ENCODE measurements around the gene NDFIP2. TPM values are rescaled to one million over a fixed set of nuclear protein-coding genes. Genes with fewer than 3 reads are reported as not detected.

NDFIP2 gene
- polyA plus RNA-seq, 1 of the 3 experiments (the other 2 are of a cell fraction), result 21.4 TPM

DNA sequence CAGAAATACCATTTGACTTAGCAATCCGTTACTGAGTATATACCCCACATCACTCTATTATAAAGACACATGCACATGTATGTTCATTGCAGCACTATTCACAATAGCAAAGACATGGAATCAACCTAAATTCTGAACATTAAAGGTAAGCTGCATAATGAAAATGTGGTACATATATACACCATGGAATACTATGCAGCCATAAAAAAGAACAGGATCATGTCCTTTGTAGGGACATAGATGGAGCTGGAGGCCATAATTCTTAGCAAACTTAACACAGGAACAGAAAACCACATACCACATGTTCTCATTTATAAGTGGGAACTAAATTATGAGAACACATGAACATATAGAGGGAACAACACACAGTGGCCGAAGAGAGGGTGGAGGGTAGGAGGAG, 85.2 kb downstream of the NDFIP2 start:
- Histone ChIP-seq H4K20me1 (ENCODE audit: insufficient read depth) (no peaks in the 10 kb centered on the region), H3K9ac (no peak overlapping the region), H3F3A (replicated peaks; ENCODE audit: insufficient read depth) (no peaks in the 10 kb centered on the region), H2AFZ (ENCODE audit: low read depth) (no peak overlapping the region), H3K27me3 (ENCODE audit: insufficient read depth) (no peaks in the 10 kb centered on the region), H3K36me3 (replicated peaks in 1 of 2; ENCODE audit: control insufficient read depth in 1 of 2, insufficient read depth in 2 of 2, low read length in 1 of 2) (no peaks in the 10 kb centered on the region), H3K4me1 (ENCODE audit: control insufficient read depth in 1 of 2, insufficient read depth in 2 of 2, low read depth in 1 of 2, low read length in 1 of 2) (no peaks in the 10 kb centered on the region), H3K27ac (ENCODE audit: low read depth in 2 of 2, low read length in 1 of 2) (no peak overlapping the region), H3K4me2 (no peak overlapping the region), H3K9me2 (no peaks in the 10 kb centered on the region), H3K4me3 (ENCODE audit: low read depth in 2 of 2, low read length in 1 of 2) (no peak overlapping the region), H3K9me3 (no peaks in the 10 kb centered on the region; the same call in 1 of the 2 replicates), H3K79me2 (ENCODE audit: insufficient read depth) (no peaks in the 10 kb centered on the region)
- DNase-seq, result no peak
- TF ChIP-seq, protein P1, sequence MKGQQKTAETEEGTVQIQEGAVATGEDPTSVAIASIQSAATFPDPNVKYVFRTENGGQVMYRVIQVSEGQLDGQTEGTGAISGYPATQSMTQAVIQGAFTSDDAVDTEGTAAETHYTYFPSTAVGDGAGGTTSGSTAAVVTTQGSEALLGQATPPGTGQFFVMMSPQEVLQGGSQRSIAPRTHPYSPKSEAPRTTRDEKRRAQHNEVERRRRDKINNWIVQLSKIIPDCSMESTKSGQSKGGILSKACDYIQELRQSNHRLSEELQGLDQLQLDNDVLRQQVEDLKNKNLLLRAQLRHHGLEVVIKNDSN (IDR thresholded peaks at IDR 0.05; ENCODE audit: borderline replicate concordance, low read depth), result no peak
- TF ChIP-seq RAD21 (IDR thresholded peaks at IDR 0.05; ENCODE audit: low read length), result no peak
- ChIA-PET POLR2A (no interaction called here), CTCF (interaction anchor here (0.8 kb wide), 1 partner anchor 14 kb away, joined by 3 read pairs; no protein-coding TSS in a partner anchor)
- 96% methylated on average over 2 of the region's 2 CpGs for WGBS (ENCODE audit: low lambda C conversion rate)

DNA sequence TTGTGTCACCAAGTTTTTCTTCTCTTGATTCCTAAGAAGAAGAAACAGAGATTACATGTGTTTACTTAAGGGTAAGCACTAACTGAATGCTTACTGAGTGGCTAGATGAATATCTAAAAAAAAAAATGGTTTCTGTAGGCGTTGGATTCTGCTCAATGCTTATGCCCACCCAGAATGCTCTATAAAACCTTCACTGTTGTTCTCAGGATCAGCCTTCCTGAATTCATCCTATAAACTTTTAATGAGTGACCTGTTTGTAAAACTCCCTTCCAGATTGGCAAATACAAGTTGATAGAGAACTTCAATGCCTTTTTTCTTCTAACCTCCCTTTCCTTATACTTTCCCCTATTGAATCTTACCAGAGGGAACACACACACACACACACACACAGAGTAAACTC, 90.2 kb downstream of the NDFIP2 start:
- no peak overlapping the region for H2AFZ ChIP-seq (ENCODE audit: low read depth)
- H3K4me2 ChIP-seq, result no peak overlapping the region
- no peaks in the 10 kb centered on the region for H3F3A ChIP-seq (replicated peaks; ENCODE audit: insufficient read depth)
- ChIA-PET POLR2A (no interaction called here), CTCF (interaction anchor here (1.0 kb wide), 1 partner anchor 99 kb away, joined by 3 read pairs; no protein-coding TSS in a partner anchor)
- no peaks in the 10 kb centered on the region for H3K9me2 ChIP-seq
- no peaks in the 10 kb centered on the region for H3K79me2 ChIP-seq (ENCODE audit: insufficient read depth)
- no peaks in the 10 kb centered on the region for H3K9me3 ChIP-seq
- DNase-seq, result no peak
- H3K36me3 ChIP-seq (replicated peaks in 1 of 2; ENCODE audit: control insufficient read depth in 1 of 2, insufficient read depth in 2 of 2, low read length in 1 of 2), result no peaks in the 10 kb centered on the region
- H3K27ac ChIP-seq (ENCODE audit: low read depth in 2 of 2, low read length in 1 of 2), result no peak overlapping the region
- H3K27me3 ChIP-seq (ENCODE audit: insufficient read depth), result no peaks in the 10 kb centered on the region
- 94% methylated on average over 1 of the region's 1 CpG for WGBS (ENCODE audit: low lambda C conversion rate)
- TF ChIP-seq FOSL2 (IDR thresholded peaks at IDR 0.05; ENCODE audit: borderline replicate concordance, low read depth) (no peak), CTCF (IDR thresholded peaks at IDR 0.05) (no peak), GATA2 (CRISPR knock-in tag; IDR thresholded peaks at IDR 0.05) (no peak), YY1 (IDR thresholded peaks at IDR 0.05; ENCODE audit: low read depth) (no peak), CHD2 (IDR thresholded peaks at IDR 0.05; ENCODE audit: low read length, partially characterized antibody) (no peak), NFIC (IDR thresholded peaks at IDR 0.05; ENCODE audit: borderline replicate concordance) (no peak), ELF1 (IDR thresholded peaks at IDR 0.05) (no peak), FOXM1 (IDR thresholded peaks at IDR 0.05; ENCODE audit: low read depth) (no peak), EP300 (IDR thresholded peaks at IDR 0.05; ENCODE audit: borderline replicate concordance in 1 of 2, low read depth in 1 of 2, low read length in 1 of 2) (no peak), PBX3 (IDR thresholded peaks at IDR 0.05) (no peak), MEF2A (IDR thresholded peaks at IDR 0.05; ENCODE audit: borderline replicate concordance, low read depth) (no peak), USF2 (IDR thresholded peaks at IDR 0.05; ENCODE audit: borderline replicate concordance, low read depth, low read length) (no peak), TCF12 (IDR thresholded peaks at IDR 0.05) (no peak), RXRA (IDR thresholded peaks at IDR 0.05; ENCODE audit: borderline replicate concordance, low read depth) (no peak)
- TF ChIP-seq, protein P1 (IDR thresholded peaks at IDR 0.05; ENCODE audit: borderline replicate concordance, low read depth), result no peak
- TF ChIP-seq, protein P2, sequence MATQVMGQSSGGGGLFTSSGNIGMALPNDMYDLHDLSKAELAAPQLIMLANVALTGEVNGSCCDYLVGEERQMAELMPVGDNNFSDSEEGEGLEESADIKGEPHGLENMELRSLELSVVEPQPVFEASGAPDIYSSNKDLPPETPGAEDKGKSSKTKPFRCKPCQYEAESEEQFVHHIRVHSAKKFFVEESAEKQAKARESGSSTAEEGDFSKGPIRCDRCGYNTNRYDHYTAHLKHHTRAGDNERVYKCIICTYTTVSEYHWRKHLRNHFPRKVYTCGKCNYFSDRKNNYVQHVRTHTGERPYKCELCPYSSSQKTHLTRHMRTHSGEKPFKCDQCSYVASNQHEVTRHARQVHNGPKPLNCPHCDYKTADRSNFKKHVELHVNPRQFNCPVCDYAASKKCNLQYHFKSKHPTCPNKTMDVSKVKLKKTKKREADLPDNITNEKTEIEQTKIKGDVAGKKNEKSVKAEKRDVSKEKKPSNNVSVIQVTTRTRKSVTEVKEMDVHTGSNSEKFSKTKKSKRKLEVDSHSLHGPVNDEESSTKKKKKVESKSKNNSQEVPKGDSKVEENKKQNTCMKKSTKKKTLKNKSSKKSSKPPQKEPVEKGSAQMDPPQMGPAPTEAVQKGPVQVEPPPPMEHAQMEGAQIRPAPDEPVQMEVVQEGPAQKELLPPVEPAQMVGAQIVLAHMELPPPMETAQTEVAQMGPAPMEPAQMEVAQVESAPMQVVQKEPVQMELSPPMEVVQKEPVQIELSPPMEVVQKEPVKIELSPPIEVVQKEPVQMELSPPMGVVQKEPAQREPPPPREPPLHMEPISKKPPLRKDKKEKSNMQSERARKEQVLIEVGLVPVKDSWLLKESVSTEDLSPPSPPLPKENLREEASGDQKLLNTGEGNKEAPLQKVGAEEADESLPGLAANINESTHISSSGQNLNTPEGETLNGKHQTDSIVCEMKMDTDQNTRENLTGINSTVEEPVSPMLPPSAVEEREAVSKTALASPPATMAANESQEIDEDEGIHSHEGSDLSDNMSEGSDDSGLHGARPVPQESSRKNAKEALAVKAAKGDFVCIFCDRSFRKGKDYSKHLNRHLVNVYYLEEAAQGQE (IDR thresholded peaks at IDR 0.05; ENCODE audit: low read depth, low read length), result no peak
- no peak overlapping the region for H3K9ac ChIP-seq
- H3K4me3 ChIP-seq (ENCODE audit: low read depth in 2 of 2, low read length in 1 of 2), result no peak overlapping the region
- no peaks in the 10 kb centered on the region for H4K20me1 ChIP-seq (ENCODE audit: insufficient read depth)
- peaks cover 0 to 2% of the 10 kb centered on the region in 2 experiments; a peak in 1 of 4 replicates for H3K4me1 ChIP-seq (ENCODE audit: control insufficient read depth in 1 of 2, insufficient read depth in 2 of 2, low read depth in 1 of 2, low read length in 1 of 2)
